Activated CD4-positive, alpha-beta T cell treated with anti-CD3 and anti-CD28 coated beads for 4 hours (primary cell): ENCODE measurements around the gene CISTR.
"Not testable (repeated sequence)": the region's sequence is repeated elsewhere in the genome, so short reads cannot be mapped to it uniquely, and the experiment has no call there.

Experiments
- DNase-seq, 2 donors: peaks; one replicate each; pipeline ENCODE4 v3.0.0-alpha.2; 2020

CISTR gene

DNA sequence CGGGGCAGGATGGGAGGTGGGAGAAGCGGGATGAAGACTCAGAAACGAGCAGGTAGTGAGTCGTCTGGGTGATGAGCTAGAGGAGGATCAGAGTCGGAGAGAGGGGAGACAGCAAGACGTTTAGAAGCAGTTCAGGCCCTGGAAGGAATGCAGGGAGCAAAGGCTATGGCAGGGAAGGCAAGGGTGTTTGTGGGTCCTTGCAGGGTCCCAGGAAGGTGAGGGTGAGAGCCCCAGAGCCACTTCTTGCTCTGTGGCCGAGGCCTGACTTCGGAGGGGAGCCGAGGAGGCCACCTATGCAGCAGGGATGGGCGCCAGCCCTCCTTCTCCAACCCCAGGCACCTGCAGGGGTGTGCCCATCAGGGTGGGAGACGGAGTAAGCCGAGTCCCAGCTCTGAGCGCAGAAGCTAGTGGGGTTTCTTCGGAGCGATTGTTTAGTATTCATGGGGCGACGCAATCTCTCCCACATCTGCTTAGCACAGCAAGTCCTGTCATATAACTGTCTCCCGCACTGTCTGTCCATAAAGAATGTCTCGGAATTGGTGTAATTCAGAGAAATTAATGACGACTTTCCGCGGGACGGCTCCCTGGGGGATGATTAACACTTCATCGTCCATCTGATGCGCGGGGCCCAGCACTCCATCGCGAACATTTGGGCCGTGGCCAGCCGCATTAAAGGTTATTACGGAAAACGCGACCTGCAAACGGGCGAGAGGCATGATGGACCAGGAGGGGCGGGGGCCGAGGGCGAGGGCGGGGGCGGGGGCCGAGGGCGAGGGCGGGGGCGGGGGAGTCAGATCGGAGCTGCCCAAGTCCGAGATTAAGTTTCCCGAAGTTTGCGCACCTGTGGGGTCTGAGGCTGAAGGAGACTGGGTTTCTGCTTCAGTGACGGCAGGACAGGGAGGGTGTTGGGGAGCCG, 12.3 kb downstream of the CISTR start:
- no peak for DNase-seq

DNA sequence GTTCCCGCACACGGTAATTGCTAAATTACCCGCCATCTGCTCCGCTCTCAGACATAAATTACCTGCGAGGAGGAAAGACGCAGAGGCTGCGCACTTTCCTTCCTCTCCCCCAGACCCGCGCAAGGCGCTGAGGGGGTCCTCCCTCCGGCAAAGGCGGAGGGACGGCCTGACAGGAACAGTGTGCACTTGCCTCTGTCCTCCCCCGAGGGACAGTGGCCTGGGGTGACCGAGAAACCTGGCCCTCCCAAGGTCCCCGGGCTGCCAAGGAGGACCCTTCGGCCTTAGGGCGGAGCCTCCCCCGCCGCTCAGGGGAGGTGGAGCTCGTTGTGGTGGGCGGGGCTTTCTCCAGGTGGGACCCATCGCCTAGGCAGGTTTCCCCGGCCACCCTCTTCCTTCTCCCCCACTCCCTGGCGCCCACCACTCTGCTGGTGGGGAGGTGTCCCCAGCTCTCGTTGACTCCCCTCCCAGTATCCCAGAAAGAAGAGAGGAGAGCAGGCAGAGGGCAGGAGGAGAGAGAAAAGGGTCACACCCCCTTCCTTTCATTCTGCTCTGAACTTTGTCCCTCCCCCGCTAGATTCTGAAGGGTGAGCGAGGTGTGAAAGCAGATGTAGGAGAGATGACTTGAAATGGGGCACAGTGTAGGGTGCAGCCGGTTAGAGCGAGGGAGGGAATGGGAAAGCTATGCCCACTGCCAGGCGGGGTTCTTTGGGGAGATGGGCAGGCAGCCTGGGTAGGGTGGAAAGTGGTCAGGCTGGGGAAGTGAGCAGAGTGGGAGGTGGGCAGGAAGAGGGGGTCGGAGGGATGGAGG, 13.2 kb downstream of the CISTR start:
- peak; percentile 44 to 60 for DNase-seq

DNA sequence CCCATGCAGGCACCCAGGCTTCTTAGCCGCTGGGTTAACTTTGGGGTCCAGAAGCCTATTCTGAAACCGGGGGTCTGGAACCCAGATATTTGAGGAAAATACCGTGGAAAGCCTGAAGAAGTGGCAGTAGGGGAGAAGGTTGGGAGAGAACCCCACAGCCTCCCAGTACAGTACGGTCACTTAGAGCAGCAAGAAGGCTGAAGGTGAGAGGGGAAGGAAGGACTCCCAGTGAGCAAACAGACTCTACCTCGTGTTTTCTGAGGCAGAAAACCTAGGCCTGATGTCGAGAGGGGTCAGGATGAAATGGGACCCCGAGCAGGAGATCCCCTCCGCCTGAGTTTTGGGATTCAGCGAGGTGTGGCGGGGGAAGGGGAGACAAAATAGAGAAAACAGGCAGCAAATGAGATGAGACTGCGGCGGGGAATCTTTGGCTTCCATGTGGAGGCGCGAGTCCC, 13.8 kb downstream of the CISTR start:
- DNase-seq: no peak

DNA sequence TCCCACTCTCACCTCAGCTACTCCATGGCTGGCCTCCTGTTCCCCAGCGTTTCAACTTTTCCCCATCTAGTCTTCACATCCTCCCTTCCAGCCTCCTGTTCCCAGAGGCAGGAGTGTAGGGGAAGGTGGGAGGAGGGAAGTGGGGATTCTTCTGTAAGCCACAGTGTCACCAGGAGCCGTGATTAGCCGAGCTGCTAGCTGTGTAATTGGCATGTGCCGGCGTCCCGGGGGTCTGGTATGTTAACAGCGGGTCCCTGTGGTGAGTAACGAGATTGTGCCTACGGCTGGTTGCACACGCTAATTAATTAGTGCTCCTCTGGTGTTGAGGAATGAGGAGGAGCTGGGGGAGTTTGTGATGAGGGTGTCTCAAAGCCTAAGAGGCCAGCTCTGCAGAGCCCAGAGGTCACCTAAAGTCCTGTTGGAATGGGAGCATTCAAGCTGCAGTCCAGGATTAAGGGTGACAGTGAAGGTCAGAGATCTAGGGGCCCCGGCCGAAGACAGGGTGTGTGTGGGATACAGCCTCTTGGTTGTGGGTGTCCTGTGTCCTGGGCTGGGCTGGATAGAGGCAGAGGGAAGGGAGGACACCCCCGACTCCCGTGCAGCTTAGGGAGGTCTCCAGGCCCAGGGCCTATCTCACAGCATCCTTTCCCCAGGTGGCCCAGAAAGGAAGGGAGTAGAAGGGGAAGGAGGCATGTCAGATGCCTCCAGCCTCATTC, 14.5 kb downstream of the CISTR start:
- DNase-seq: no peak

DNA sequence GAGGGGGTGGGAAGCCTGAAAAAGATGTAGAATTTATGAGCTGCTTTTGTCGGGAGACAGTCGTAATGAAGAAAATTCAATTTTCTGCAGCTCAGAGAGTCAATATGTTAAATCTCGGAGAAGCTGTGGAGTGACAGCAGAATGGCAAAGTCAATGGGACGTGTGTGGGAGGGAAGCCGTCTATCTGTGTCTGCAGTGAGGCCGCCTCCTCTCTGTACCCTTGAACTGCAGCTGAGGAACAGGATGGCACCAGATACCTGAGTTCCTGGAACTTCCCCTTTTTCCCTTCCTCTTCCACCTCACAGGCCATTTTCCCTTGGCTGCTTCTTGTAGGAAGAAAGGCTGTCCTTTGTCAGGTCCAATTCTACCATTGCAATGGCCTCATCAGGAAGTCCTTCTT, 15.2 kb downstream of the CISTR start:
- DNase-seq: no peak

DNA sequence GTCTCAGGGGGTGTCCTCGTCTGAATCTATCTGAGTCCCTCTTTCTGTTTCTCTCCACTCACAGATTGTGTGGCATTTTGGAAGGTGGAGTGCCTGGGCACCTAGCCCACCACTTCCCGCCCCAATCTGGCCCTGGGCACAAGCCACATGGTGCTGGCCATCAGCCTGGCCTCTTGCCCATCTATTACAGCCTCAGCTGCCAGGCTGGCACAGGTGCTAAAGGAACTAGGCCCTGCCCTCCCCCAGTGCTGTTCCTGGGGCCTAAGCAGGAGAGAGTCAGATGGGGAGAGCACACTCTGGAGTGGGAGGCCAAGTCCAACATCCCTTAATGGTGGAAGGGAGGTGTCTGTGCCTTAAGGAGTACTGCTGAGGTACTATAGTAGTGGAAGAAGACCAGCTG, 16.2 kb downstream of the CISTR start:
- DNase-seq: no peak

DNA sequence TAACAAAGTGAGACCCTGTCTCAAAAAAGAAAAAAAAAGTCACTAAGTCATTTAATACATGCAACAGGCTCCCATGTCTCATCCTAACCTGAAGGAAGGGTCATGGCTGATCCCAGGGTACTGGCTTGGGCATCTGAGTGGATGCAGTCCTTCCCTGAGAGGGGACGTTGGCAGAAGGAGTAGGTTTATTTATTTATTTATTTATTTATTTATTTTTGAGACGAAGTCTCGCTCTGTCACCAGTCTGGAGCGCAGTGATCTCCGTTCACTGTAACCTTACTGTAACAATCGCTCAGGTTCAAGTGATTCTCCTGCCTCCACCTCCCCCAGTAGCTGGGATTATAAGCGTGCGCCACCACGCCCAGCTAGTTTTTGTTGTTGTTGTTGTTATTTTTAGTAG, 17.4 kb downstream of the CISTR start:
- no peak for DNase-seq

DNA sequence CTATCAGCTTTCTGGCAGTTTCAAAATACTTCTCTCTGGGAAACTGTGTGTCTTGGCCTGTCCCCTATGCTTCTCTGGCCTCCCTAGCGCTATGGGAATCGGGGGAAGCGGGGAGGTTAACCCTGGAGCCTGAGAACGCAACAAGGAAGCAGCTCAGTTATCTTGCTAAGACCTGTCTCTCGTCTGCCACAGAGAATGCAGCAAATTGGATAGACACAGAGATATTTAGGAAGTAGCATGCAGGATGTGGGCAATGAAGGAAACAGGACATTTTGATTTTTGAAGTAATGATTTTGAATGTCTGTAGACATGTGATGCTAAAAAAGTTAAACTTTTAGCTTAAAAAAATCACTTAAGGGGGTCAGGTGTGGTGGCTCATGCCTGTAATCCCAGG, 18.0 kb downstream of the CISTR start:
- no peak for DNase-seq

DNA sequence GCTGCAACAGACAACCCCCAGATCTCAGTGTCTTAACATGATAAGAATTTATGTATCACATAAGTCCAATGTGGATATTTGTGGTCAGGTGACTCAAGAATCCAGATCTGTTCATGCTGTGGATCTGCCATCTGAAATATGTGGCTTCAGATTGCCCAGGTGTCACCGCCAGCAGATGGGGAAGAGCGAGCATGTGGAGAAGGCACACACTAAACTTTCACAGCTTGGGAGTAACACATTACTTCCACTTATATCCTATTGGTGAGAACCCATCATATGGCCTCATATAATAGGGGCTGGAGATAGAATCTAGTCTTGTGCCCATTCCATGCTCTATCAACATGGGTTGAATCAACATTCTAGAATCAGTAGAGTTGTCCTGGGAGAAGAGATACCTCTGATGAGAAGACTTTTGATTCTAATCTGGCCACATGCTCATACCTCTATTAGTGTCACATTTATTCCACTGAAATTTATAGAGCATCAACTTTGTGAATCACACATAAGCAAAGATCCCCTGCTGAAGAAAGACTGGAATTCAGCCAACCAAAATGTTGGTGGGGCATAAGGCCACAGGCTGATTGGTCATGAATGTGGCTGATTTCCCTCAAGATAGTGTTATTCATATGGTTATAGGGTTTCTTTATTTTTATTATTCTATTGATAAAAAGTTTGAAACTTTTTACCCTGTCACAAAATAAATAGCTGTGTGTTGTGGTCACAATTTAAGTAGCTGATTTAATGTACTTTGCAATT, 18.6 kb downstream of the CISTR start:
- DNase-seq: no peak

DNA sequence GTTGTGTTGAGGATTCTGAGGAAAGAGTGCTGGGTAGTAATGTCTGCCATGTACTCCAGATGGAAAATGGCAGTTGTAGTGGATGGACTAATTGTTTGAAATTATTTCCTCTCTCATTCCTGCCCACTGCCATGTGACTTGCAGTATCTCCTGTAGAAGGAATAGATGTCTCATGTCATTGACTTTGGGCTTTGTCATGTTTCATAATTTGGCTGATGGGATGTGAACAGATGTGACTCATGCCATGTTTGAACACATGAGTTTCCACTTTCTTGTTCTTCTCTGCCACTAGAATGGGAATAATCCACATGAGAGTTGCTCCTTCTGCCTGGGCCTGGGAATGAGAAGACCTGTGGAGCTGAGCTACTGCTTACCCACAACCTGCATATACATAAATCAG, 22.1 kb downstream of the CISTR start:
- DNase-seq: no peak

DNA sequence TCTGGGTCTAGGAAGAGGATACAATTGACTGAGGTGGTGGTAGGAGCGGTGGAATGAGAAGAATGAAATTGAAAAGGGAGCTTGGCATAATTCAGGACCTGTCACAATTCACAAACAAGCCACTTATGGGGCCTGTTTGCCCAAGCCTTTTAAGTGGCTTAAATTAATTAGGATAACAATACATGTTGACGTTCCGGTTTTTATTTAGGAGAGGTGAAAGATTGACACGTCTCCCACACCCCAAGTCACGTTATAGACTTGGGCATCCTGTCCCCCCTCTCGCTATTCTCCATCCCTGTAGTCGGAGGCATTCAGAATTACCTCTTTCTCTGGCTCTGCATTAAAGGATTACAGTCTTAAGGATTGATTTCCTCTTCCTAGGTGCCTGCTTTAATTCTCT, 23.6 kb downstream of the CISTR start:
- DNase-seq: no peak

DNA sequence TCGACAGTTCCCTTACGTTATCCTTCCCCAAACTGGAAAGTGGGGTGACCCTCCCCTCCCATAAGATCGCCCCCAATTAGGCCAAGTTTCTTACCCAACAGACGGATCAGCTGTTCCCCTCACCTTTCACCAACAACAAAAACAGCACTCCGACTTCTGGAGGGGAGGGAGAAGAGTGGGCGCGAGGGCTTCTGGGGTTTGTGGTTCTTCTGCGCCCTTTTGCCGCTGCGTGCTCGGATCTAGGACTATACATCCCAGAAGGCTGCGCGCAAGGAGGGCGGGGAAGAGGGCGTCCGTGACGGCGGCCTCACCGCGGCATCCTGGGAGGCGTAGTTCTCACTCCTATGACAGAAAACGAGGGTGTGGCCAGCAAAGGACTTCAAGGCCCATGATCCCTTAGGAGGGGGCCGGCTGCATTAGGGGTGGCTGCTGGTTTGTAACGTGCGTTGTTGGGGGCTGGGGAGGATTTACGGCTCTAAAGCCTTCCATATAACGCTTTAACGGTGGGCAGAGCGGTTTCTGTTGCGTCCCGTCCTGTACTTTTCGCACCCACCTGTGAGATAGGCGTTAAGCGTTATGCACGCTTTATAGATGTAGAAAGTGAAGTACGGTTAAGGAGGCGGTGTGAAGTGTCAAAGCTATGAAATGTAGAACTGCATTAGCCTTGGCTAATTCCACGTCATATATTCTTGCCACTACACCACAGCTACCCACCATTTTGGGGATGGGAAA, 24.3 kb downstream of the CISTR start, which contains the start of gene CALCOCO1:
CALCOCO1 (minus strand) TSS at position 143 of the 732 bp plus-strand sequence. CDS start 2,210 bp downstream, outside the sequence.
- peak; percentile 96 for DNase-seq

DNA sequence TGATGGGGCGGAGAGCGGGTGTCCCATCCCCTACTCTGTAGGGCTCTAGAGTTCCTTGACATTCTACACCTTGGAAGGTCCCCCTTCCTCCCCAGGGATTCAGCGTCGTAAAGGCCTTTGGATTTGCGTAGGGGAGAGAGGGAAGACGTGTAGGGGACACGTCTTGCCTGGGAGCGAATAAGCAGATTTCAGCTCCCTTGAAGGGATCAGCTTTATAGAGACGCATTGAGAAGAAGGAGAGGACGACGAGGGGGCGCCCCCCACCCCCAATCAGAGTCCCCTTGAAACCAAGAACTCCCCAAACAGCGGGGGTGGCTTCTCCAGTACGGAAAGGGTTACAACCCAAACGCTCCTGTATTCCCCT, 24.9 kb downstream of the CISTR start:
- no peak for DNase-seq

DNA sequence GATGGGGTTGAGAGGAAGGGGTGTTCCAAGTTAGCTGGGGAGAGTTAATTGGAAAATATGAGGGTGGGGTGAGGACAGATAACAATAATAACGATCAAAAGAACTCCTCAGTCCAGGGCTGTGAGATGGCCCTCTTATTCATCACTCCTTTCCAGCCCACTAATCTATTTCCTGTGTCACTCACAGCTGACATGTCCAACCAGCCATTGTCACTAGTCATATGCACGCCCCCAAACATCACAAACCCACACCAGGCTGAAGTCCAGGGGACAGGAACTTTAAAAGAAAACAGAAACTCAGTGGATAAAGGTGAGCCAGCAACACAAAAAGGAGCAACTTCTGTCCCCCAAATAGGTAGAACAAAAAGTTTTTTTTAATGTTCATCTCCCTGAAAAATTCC, 25.4 kb downstream of the CISTR start:
- DNase-seq: no peak

DNA sequence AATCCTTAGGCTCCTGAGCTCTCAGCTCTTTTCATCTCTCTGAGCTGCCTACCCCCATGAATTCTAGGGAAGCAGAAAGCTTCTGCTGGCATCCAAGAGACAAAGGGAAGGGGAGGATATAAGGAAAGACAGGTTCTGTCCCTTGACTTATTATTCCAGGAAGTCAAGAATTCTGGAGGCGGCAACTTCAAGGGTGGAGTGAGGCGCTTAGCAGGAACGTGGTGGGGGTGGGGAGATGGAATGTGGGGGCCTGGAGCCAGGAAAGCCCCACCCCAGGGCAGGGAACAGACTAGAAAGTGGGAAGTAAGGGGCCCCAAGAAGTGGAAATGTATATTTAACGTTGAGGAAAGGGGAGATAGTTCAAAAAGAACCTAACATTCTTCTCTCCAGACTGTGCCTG, 26.0 kb downstream of the CISTR start:
- no peak for DNase-seq

DNA sequence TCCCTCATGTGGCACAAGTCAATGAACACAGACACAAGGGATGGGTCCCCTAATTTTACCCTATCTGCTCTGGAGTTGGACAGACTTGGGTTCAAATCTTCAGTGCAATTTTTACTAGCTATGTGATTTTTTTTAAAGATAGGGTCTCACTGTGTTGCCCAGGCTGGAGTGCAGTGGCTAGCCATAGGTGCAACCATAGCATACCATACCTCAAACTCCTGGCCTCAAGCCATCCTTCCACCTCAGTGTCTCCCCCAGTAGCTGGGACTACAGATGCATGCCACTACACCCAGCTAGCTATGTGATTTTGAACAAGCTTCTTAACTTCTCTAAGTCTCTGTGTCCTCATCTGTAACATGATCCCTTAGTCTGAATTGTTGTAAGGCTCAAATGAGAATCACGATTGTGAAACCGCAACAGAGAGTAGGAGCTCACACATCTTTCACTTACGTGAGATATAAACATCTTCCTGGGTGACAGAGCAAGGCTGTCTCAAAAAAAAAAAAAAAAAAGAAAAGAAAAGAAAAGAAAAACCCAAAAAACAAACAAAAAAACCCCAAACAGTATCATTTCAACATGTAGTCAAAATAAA, 29.2 kb downstream of the CISTR start:
- no peak for DNase-seq

DNA sequence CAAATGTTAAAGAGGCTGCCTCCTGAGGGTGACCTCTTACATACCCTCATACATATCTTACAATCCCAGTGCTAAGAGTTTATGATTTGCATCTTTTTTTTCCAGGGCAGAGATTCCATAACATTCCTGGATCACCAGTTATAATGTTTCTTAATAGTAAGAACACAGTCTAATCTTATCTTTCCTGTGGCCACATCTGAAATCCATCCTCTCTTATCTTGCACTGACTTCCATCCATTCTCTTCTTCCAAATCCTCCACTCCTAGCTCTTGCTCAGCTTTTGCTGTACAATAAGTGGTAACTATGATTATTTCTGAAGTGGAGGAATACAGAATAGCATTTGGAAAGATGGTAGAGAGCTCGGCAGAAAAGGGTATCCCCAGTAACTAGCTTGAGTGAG, 30.8 kb downstream of the CISTR start:
- no peak for DNase-seq

DNA sequence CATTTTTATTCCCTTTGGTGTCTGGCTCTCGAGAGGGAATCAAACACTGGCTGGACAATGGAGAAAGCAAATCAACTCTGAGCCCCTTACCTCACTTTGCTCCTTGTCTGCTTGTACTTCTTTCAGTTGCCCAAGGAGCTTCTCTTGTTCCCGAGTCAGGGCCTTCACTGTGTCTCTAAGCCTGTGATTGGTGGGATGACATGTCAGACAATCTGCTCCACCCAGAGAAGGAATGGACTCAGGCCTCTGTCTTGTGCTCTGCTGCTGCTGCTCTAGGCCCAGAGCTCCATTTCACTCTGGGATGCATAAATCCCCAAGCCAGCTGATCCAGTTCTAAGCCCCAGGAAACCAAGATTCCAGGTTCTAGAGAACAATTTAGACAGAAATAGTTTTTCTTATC, 32.1 kb downstream of the CISTR start:
- no peak for DNase-seq

DNA sequence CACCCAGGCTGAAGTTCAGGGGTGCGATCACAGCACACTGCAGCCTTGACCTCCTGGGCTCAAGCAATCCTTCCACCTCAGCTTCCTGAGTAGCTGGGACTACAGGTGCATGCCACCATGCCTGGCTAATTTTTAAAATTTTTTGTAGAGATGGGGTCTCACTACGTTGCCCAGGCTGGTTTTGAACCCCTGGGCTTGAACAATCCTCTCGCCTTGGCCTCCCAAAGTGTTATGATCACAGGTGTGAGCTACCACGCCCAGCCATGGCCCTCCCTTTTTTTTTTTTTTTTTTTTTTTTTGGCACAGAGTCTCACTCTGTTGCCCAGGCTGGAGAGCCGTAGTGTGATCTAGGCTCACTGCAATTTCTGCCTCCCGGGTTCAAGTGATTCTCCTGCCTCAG, 33.2 kb downstream of the CISTR start:
- not testable (repeated sequence) for DNase-seq

DNA sequence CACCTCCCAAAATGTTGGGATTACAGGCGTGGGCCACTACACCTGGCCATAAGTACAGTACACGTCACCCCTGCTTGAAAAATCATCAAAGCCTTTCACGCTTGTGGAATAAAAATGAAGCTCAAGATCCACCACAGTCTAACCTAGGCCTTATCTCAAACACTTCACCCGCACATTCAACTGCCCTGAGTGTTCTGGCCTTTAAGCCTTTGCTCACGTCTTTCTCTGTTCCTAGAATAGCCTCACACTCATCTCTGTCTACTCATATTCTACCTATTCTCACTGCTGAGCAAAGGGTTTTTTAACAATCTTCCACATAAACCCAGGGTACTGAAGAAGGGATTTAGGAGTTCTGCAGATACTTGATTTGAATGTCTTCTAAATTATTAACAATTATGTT, 34.5 kb downstream of the CISTR start:
- DNase-seq: no peak

DNA sequence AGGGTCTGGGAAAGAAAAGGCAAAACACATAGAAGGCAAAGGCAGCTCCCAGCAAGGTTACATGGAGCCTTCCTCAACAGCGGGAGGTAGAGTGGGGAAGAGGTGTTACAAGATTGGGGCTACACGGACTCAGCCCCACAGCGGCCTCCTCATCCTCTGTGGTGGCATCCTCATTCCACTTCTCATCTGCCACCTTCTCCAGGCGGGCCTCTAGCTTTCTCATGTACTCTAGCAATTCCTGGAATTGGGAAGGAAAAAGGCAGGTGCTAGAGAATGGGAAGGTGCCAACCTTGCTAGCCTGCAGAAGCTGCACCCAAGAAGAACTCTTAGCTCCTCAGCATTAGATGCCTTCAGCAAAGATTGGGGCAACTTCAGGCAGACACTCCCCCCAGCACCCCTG, 37.8 kb downstream of the CISTR start:
- no peak for DNase-seq
